KMS-11 (cell line): ENCODE measurements around the gene TSPEAR.

Source experiments
- H2AFZ ChIP-seq: fragments of 200-600 bp; sonication (generic); 2 replicates; pipeline ENCODE4 v1.6.1; 2016; ENCODE audit warnings: antibody characterized with exemption, mixed run types, low read depth
- H3K27ac ChIP-seq: fragments of 200-600 bp; sonication (generic); 2 replicates; pipeline ENCODE4 v1.6.1; 2016; ENCODE audit warnings: mild to moderate bottlenecking, mixed run types
- H3K27me3 ChIP-seq: fragments of 200-600 bp; sonication (generic); 2 replicates; pipeline ENCODE4 v1.6.1; 2017; ENCODE audit warnings: mild to moderate bottlenecking, low read depth, mixed run types, moderate library complexity; ENCODE audit not compliant: insufficient read depth
- H3K36me3 ChIP-seq: fragments of 200-600 bp; sonication (generic); 2 replicates; pipeline ENCODE4 v1.6.1; 2017; ENCODE audit warnings: mild to moderate bottlenecking, mixed run types; ENCODE audit not compliant: insufficient read depth
- H3K4me1 ChIP-seq: fragments of 200-600 bp; sonication (generic); 2 replicates; pipeline ENCODE4 v1.6.1; 2016; ENCODE audit warnings: mild to moderate bottlenecking, low read depth, mixed run types; ENCODE audit not compliant: poor library complexity, severe bottlenecking
- H3K4me2 ChIP-seq: fragments of 200-600 bp; sonication (generic); 2 replicates; pipeline ENCODE4 v1.7.0; 2016; ENCODE audit warnings: mild to moderate bottlenecking, mixed run types
- H3K4me3 ChIP-seq: fragments of 200-600 bp; sonication (generic); IDR thresholded peaks from 2 replicates; pipeline ENCODE4 v1.6.1; 2017; ENCODE audit warnings: low read depth, low read length, mixed read lengths; ENCODE audit not compliant: insufficient read depth
- H3K79me2 ChIP-seq: fragments of 200-600 bp; sonication (generic); 2 replicates; pipeline ENCODE4 v1.6.1; 2016; ENCODE audit warnings: low read depth, mixed run types; ENCODE audit not compliant: insufficient read depth
- H3K9ac ChIP-seq: fragments of 200-600 bp; sonication (generic); 2 replicates; pipeline ENCODE4 v1.6.1; 2016; ENCODE audit warnings: mild to moderate bottlenecking, mixed run types
- H4K20me1 ChIP-seq: fragments of 200-600 bp; sonication (generic); 2 replicates; pipeline ENCODE4 v1.6.1; 2016; ENCODE audit warnings: mild to moderate bottlenecking, mixed run types; ENCODE audit not compliant: insufficient read depth
- CTCF ChIP-seq: fragments of 200-600 bp; sonication (generic); conservative IDR thresholded peaks from 2 replicates; pipeline ENCODE4 v1.6.1; 2017; ENCODE audit warnings: low read depth, mild to moderate bottlenecking, antibody characterized with exemption, low read length, moderate library complexity, mixed read lengths

The TSPEAR gene

GRCh38 chr21:44537930-44538911 is 173.2 kb downstream of the TSPEAR start:
- Histone ChIP-seq H3K79me2 (no peaks in the 10 kb centered on the region), H3K36me3 (no peaks in the 10 kb centered on the region)

GRCh38 chr21:44535963-44536362 is 175.4 kb downstream of the TSPEAR start:
- Histone ChIP-seq H3K4me1 (no peaks in the 10 kb centered on the region), H3K4me2 (no peak overlapping the region), H3K36me3 (no peaks in the 10 kb centered on the region), H3K27me3 (peaks cover 56% of the 10 kb centered on the region), H2AFZ (no peak overlapping the region), H4K20me1 (no peaks in the 10 kb centered on the region), H3K27ac (no peak overlapping the region), H3K79me2 (no peaks in the 10 kb centered on the region), H3K4me3 (no peak overlapping the region), H3K9ac (no peak overlapping the region)
- no peak for TF ChIP-seq CTCF

More at GRCh38 chr21:44537930-44538911, 173.2 kb downstream of the TSPEAR start:
- Histone ChIP-seq H3K4me2 (no peak overlapping the region), H3K4me3 (no peak overlapping the region), H3K9ac (no peak overlapping the region), H3K27ac (no peak overlapping the region), H4K20me1 (no peaks in the 10 kb centered on the region), H3K4me1 (no peaks in the 10 kb centered on the region), H3K27me3 (peaks cover 57% of the 10 kb centered on the region), H2AFZ (no peak overlapping the region)
- no peak for TF ChIP-seq CTCF

- H3K4me3 ChIP-seq = no peak overlapping the region
- TF ChIP-seq CTCF = no peak
Observed at GRCh38 chr21:44534688-44535087, 176.7 kb downstream of the TSPEAR start.

GRCh38 chr21:44533891-44534627 is 177.3 kb downstream of the TSPEAR start:
- H3K4me1 ChIP-seq = no peaks in the 10 kb centered on the region
- H3K4me3 ChIP-seq = no peak overlapping the region
- H3K27ac ChIP-seq = no peak overlapping the region
- no peaks in the 10 kb centered on the region for H3K36me3 ChIP-seq
- no peaks in the 10 kb centered on the region for H3K79me2 ChIP-seq
- no peak overlapping the region for H2AFZ ChIP-seq
- no peaks in the 10 kb centered on the region for H4K20me1 ChIP-seq
- no peak overlapping the region for H3K9ac ChIP-seq
- H3K27me3 ChIP-seq = peaks cover 60% of the 10 kb centered on the region
- no peak overlapping the region for H3K4me2 ChIP-seq
- no peak for TF ChIP-seq CTCF

More at GRCh38 chr21:44534688-44535087, 176.7 kb downstream of the TSPEAR start:
- Histone ChIP-seq H3K79me2 (no peaks in the 10 kb centered on the region), H3K27ac (no peak overlapping the region), H3K27me3 (peaks cover 55% of the 10 kb centered on the region), H2AFZ (no peak overlapping the region), H3K36me3 (no peaks in the 10 kb centered on the region), H4K20me1 (no peaks in the 10 kb centered on the region), H3K4me1 (no peaks in the 10 kb centered on the region), H3K9ac (no peak overlapping the region), H3K4me2 (no peak overlapping the region)
